ENCODE measurements around the gene CTNND2. TPM values are rescaled to one million over a fixed set of nuclear protein-coding genes. Genes with fewer than 3 reads are reported as not detected.

CTNND2 gene
- total and polyA plus RNA-seq, 10 of the 15 experiments (the other 5 are each of a cell fraction or from before 2014, with no cell fraction given): 0.02 to 0.16 (median 0.04) TPM; not detected in 7

DNA sequence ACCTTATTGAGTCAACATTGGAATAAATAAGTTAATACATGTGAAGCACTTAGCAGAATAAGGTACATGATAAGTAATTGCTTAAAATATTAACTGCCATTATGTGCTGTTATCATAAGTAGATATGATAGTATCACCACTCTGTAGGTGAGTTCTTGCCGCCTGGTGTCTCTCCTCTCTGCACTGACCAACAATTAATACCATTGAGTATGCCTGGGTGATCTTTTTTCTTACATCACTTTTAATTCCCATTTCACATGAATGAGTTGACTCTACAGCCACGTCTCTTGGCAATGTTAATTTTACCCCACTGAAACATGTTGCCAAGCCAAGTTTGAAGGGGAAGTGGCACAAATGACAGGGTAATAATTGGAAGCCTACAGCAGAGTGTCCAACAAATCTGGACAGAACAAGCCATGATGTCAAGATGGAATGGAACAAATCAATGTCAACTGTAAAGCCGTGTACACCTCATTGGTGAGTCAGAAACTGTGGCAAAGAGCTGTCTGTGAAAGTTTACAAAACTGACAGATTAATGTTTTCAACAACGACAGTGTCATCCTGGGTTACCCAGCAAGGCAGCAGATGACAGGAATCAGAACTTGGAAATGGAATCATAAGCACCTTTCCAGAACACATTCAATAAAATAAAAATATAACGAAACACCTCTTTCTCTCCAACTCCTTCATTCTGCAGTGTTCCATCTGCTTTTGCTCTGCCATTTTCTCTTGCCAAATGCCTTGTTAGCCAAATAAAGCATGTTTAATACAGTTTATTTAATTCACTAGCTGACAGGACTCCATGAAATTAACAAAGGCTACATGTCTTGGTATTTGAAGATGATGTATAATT, 330.9 kb downstream of the CTNND2 start:
- Histone ChIP-seq H3K9me3 (replicated peaks; ENCODE audit: control insufficient read depth, insufficient read depth, low read length) (no peaks in the 10 kb centered on the region), H3K4me3 (no peak overlapping the region), H2AFZ (ENCODE audit: control insufficient read depth, low read depth, low read length) (no peak overlapping the region), H3K4me1 (ENCODE audit: control insufficient read depth, insufficient read depth, low read length) (no peaks in the 10 kb centered on the region), H3K4me2 (ENCODE audit: control insufficient read depth, insufficient read depth) (no peak overlapping the region), H3K79me2 (ENCODE audit: control insufficient read depth, insufficient read depth, low read length) (no peaks in the 10 kb centered on the region), H3K27ac (ENCODE audit: control insufficient read depth, insufficient read depth) (no peak overlapping the region), H3K27me3 (replicated peaks in 1 of 2; ENCODE audit: control insufficient read depth in 2 of 2, insufficient read depth in 2 of 2, low read length in 1 of 2) (no peaks in the 10 kb centered on the region), H4K20me1 (ENCODE audit: control insufficient read depth, insufficient read depth) (no peaks in the 10 kb centered on the region), H3K9ac (ENCODE audit: control insufficient read depth, insufficient read depth, low read length) (no peak overlapping the region), H3K36me3 (ENCODE audit: control insufficient read depth in 2 of 2, insufficient read depth in 2 of 2, low read length in 1 of 2) (no peaks in the 10 kb centered on the region)
- ChIA-PET RAD21 (ENCODE audit: unreplicated experiment) (no interaction called here), CTCF (interaction anchor here (0.6 kb wide), 1 partner anchor 29 kb away, joined by 3 read pairs; no protein-coding TSS in a partner anchor), SMC1A (ENCODE audit: uncharacterized antibody, unreplicated experiment) (no interaction called here), POLR2A (no interaction called here)
- 10% methylated on average over 5 of the region's 5 CpGs for WGBS (ENCODE audit: insufficient coverage, insufficient replicate concordance, low lambda C conversion rate, missing lambda C conversion rate)
- in situ Hi-C loops (cut with MboI) (no loop called here), intact Hi-C loops (cut with micrococcal nuclease; ENCODE audit: unreplicated experiment) (no loop called here)
- no peak for DNase-seq (ENCODE audit: low read depth, low spot score)
- TF ChIP-seq, protein P1, sequence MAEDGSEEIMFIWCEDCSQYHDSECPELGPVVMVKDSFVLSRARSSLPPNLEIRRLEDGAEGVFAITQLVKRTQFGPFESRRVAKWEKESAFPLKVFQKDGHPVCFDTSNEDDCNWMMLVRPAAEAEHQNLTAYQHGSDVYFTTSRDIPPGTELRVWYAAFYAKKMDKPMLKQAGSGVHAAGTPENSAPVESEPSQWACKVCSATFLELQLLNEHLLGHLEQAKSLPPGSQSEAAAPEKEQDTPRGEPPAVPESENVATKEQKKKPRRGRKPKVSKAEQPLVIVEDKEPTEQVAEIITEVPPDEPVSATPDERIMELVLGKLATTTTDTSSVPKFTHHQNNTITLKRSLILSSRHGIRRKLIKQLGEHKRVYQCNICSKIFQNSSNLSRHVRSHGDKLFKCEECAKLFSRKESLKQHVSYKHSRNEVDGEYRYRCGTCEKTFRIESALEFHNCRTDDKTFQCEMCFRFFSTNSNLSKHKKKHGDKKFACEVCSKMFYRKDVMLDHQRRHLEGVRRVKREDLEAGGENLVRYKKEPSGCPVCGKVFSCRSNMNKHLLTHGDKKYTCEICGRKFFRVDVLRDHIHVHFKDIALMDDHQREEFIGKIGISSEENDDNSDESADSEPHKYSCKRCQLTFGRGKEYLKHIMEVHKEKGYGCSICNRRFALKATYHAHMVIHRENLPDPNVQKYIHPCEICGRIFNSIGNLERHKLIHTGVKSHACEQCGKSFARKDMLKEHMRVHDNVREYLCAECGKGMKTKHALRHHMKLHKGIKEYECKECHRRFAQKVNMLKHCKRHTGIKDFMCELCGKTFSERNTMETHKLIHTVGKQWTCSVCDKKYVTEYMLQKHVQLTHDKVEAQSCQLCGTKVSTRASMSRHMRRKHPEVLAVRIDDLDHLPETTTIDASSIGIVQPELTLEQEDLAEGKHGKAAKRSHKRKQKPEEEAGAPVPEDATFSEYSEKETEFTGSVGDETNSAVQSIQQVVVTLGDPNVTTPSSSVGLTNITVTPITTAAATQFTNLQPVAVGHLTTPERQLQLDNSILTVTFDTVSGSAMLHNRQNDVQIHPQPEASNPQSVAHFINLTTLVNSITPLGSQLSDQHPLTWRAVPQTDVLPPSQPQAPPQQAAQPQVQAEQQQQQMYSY (CRISPR knock-in tag; IDR thresholded peaks at IDR 0.05): no peak
- TF ChIP-seq, protein P2, sequence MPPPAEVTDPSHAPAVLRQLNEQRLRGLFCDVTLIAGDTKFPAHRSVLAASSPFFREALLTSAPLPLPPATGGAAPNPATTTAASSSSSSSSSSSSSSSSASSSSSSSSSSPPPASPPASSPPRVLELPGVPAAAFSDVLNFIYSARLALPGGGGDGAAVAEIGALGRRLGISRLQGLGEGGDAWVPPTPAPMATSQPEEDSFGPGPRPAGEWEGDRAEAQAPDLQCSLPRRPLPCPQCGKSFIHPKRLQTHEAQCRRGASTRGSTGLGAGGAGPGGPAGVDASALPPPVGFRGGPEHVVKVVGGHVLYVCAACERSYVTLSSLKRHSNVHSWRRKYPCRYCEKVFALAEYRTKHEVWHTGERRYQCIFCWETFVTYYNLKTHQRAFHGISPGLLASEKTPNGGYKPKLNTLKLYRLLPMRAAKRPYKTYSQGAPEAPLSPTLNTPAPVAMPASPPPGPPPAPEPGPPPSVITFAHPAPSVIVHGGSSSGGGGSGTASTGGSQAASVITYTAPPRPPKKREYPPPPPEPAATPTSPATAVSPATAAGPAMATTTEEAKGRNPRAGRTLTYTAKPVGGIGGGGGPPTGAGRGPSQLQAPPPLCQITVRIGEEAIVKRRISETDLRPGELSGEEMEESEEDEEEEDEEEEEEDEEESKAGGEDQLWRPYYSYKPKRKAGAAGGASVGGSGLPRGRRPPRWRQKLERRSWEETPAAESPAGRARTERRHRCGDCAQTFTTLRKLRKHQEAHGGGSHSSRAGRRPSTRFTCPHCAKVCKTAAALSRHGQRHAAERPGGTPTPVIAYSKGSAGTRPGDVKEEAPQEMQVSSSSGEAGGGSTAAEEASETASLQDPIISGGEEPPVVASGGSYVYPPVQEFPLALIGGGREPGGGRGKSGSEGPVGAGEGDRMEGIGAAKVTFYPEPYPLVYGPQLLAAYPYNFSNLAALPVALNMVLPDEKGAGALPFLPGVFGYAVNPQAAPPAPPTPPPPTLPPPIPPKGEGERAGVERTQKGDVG (CRISPR knock-in tag; IDR thresholded peaks at IDR 0.05): no peak
- TF ChIP-seq MXI1 (IDR thresholded peaks at IDR 0.05; ENCODE audit: low read depth, low read length): no peak
- BruUV-seq (replicated peaks): no TSS peak
- no peak for ATAC-seq
- FAIRE-seq: no peak

All from GM12878 (cell line).